HG02943 (cell line): ENCODE results near the gene SYNGR2.

Experiments
- ATAC-seq: cut with Tn5 transposase; IDR thresholded peaks from one replicate; pipeline ENCODE4 v1.9.1; 2021; ENCODE audit warnings: mild to moderate bottlenecking, low read depth, moderate library complexity; ENCODE audit not compliant: unreplicated experiment

SYNGR2 gene

GRCh38 chr17:78142119-78142861 lies 26.1 kb upstream of the SYNGR2 start:
- ATAC-seq = no peak

GRCh38 chr17:78143214-78144146 lies 24.9 kb upstream of the SYNGR2 start:
- no peak for ATAC-seq

- no peak for ATAC-seq
These were observed 24.1 kb upstream of the SYNGR2 start for GRCh38 chr17:78144147-78144719.

- no peak for ATAC-seq
These were observed 23.4 kb upstream of the SYNGR2 start for GRCh38 chr17:78144736-78145641.

GRCh38 chr17:78146471-78146869 lies 21.9 kb upstream of the SYNGR2 start:
- ATAC-seq = no peak

- ATAC-seq = no peak
These were observed 21.5 kb upstream of the SYNGR2 start for GRCh38 chr17:78146881-78147280.

- ATAC-seq = no peak
These were observed 20.9 kb upstream of the SYNGR2 start for GRCh38 chr17:78147315-78147998.

GRCh38 chr17:78148286-78149016 lies 19.9 kb upstream of the SYNGR2 start:
- no peak for ATAC-seq

GRCh38 chr17:78151514-78152008 lies 16.8 kb upstream of the SYNGR2 start:
- no peak for ATAC-seq

- no peak for ATAC-seq
These were observed 13.2 kb upstream of the SYNGR2 start for GRCh38 chr17:78154903-78155811.

GRCh38 chr17:78159575-78160158 lies 8.7 kb upstream of the SYNGR2 start:
- ATAC-seq = no peak

- no peak for ATAC-seq
These were observed 4.3 kb upstream of the SYNGR2 start for GRCh38 chr17:78163881-78164747.

- ATAC-seq = no peak
These were observed 3.4 kb upstream of the SYNGR2 start for GRCh38 chr17:78164748-78165607.

- ATAC-seq = no peak
These were observed 2.0 kb upstream of the SYNGR2 start for GRCh38 chr17:78166416-78166815.

- ATAC-seq = peak; percentile 4
These were observed 767 bp downstream of the SYNGR2 start for GRCh38 chr17:78168903-78169793.
